NCI-H69 (cell line): ENCODE measurements around the gene HSD17B1.

ENCODE experiments used
- DNase-seq: peaks from one replicate; lab custom pipeline; 2025; lab: John Stamatoyannopoulos, UW

The HSD17B1 gene

DNA sequence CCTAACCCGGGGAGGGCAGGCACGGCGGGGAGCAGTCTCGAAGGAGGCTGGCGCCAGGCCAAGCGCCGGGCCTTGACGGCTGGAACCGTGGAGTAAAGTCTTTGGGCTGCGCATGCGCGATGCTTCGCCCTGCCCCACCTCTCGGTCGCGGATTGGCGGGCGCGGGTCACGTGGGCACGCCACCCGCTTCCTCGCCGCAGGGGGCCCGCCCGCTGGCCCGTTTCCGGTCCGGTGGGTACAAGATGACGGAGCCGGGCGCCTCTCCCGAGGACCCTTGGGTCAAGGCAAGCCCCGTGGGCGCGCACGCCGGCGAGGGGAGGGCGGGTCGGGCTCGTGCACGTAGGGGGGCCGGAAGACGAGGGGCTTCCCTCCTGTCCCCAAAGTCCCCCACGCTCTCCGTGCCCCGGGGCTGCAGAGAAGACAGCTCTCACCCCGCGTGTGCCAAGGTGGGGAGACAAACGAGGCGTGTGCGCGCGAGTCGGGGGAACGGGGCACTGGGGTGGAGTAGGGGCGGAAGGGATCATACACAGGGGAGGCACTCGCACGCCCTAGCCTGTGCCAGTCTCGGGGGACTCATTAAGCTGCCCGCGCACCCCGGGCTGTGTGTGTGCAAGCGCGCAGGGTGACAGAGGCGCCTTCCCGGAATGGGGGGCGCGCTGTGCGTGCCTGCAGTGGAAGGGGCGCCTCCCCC, 14.3 kb downstream of the HSD17B1 start, which contains the start of gene MLX:
Gene MLX (plus strand): TSS at position 218 of the 691 bp plus-strand sequence. CDS start 25 bp downstream, at position 243.
- peak; percentile 98 for DNase-seq

DNA sequence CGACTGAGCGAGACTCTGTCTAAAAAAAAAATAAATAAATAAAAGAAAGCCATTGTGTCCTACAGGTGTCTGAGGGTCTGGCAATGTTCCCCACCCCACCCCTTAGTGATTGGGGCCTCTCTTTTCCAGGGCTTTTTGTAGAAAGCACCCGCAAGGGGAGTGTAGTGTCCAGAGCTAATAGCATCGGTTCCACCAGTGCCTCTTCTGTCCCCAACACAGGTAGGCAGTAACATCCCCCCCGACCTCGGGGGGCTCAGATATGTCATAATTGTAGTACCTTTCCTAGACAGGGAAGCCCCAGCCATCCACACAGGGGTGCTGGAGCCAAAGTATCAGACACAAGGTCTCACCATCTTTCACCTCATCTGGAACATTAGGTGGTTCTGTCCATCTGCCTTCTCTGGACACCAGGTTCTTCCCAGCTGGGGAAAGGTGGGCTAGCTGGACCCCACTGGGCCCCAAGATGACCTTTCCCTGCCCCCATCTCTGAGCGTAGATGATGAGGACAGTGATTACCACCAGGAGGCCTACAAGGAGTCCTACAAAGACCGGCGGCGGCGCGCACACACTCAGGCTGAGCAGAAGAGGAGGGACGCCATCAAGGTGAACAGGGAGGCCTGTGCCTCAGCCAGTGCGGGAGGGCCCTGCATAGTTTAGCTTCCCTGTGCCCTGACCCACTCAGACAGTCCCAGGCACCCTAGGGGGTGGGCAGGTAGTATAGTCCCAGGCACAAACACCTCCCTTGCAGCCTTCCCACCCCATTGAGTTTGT, 15.8 kb downstream of the HSD17B1 start:
- no peak for DNase-seq

DNA sequence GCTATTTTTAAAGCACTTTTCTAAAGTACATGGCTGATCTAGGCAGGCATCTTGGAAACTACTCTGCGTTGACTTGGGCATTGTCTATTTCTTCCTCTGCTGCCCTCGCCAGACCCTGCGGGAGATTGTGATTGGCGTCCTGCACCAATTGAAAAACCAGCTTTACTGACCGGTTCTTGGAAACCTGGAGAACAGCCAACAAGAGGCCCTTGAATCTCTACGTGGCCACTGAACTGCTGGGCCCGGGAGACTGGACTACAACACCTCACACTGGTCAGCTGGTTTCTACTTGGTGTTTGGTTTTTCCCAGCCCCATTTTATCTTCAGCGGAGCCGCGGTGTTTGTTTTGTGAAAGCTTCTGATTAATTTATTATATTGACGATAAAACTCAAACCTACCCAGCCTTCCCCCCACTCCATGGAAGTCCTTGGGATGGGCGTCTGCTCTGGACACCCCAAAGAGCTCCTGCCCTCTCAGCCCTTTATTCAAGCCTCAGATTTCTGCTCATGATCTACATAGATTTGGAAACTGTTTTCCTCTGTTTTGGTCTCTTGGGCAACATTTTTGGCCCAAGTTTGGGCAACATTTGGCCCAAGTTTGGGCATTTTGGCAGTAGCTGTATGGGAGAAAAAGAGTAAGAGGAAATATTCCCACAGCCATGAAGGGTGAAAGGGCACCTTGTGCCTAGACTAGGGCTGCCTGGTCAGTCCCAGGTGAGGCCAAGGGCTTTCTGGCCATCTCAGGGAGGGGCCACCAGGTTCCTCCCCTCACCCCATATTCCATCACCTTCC, 18.9 kb downstream of the HSD17B1 start:
- DNase-seq: no peak

DNA sequence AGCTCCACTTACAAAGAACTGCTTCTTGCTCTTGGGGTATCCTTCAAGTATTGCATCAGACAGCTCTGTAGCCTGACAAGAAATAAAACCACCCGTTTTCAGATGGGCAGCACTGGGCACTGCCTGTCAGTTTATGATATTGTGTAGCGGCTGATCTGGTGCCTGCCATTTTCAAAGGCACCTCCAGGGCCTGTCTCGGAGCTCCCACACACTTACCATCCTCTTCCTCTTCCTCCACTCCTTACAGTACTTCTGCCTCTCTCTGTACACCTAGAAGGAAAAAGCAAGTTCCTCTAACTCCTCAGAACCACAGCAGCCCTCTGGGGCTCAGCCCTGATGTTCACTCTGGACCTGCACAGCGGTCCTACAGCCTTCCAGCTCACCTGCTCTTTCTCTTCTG, 20.4 kb downstream of the HSD17B1 start:
- no peak for DNase-seq

DNA sequence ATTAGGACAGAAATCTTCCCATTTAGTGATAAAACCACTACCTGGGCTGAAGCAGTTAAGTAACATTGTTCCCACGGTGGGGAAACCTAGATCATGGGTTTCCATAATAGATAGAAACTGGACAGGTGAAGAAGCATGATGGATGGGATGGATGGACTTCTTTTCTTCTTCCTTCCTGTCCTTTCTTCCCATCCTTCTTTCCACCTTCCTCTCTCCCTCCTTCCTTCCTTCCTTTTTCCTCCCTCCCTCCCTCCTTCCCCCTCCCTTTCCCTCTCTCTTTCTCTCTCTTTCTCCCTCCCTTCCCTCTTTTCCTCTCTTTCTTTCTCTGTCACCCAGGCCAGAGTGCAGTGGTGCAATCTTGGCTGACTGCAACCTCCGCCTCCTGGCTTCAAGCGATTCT, 21.7 kb downstream of the HSD17B1 start:
- DNase-seq: no peak

DNA sequence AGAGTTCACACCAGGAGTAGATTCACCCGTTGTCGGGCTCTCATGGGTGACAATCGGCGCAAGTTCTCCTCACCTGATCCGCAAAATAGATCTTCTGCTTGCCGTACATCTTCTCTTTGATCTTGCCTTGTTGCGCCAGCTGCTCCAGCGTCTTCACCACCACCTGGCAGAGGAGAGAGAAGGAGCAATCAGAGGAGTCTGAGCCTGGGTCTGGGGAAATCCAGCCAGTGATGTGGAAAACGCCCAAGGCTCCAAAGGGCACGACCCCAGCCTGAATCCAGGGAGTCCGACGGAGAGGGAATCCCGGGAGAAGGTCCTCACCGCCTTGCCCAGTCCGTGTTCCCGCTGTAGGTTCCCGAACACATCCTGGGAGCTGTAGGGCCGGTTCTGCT, 24.4 kb downstream of the HSD17B1 start:
- peak; percentile 67 for DNase-seq

DNA sequence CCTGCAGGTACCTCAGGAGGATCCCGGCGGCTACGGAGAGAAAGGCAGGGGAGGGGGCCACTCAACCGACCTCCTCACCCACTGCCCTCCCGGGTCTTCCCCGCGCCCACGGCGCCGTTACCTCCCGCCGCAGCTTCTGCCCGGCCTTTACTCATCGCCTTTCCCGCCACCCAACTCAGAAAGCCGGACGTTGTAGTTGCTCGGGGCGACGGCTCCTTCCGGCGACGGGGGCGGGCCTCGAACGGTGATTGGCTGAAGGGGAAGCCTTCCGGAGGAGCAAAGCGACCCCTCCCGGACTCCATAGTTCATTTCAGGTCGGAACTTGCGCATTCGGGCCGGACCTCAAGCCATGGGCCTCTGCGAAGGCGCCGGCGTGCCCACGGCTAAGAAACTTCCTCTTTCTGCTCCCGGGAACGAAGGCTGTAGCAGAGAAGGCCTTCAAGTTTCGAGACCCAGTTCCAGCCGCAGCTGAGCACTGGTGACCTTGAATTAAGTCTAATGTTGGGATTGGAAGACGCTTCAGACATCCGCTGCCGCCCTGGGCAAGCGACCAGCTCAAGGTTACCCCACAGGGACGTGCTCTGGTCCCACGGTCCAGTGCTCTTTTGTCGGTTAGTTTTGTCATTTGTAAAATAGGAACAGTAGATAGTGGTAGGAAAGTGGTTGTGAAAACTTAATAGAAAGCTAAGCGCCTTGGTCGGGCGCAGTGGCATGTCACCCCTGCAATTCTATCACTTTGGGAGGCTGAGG, 25.0 kb downstream of the HSD17B1 start, which contains the start of gene PSMC3IP:
Gene PSMC3IP (minus strand): TSS at position 198 of the 750 bp plus-strand sequence. CDS start 43 bp downstream, at position 155.
- DNase-seq: peak; percentile 98

DNA sequence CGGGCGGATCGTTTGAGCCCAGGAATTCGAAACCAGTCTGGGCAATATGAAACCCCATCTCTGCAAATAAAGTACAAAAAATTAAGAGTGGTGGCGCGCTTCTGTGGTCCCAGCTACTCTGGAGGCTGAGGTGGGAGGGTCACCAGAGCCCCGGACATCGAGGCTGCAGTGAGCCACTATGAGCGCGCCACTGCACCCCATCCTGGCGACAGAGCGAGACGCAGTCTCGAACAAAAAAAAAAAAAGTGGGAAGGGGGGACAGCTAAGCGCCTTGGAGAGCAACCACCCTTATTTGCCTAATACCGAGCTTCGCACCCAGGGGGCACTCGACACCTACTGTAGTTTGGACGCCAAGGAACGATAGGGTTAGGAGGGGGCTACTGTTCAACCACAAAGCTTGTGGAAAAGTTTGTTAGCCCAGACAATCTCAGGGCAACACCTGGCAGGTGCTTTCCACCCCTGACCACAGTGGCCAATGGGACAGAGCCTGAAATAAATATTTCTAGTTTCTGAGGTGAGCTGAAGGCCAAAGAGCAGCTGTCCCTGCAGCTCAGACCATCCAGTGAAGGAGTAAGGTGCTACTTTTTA, 25.7 kb downstream of the HSD17B1 start:
- DNase-seq: peak; percentile 89

DNA sequence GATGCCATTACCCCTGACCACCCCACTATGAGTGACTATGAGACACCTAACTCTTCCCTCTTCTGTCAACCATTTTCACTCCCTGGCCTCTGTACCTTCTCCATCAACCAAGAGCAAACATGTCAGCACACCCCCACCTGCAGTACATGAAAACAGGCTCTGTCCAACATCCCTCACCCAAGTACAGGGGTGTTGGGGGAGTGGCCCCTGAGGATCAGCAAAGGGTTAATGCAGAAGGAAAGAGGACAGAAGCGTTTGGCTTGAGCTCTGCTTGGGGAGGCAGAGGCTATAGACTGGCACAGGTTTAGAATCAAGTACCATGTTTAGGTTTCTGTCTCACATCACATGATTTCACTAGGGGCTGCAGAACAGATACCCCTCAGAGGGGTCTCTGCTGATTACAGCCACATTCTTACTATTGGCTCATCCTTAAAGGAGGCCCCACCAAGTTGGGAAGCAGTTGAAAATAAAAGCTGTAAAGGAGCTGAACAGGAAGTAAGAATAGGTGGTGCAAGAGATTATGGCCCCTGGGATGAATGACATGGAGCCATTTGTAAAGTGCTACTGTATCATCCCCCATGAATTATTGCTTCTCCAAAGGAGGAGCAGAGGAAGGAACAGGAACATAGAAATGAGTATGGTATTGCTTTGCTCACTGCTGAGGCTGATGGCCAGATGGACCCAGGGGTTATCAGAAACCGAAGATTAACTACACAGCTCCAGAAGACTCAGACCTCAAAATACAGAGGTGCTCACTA, 27.2 kb downstream of the HSD17B1 start:
- DNase-seq: no peak

DNA sequence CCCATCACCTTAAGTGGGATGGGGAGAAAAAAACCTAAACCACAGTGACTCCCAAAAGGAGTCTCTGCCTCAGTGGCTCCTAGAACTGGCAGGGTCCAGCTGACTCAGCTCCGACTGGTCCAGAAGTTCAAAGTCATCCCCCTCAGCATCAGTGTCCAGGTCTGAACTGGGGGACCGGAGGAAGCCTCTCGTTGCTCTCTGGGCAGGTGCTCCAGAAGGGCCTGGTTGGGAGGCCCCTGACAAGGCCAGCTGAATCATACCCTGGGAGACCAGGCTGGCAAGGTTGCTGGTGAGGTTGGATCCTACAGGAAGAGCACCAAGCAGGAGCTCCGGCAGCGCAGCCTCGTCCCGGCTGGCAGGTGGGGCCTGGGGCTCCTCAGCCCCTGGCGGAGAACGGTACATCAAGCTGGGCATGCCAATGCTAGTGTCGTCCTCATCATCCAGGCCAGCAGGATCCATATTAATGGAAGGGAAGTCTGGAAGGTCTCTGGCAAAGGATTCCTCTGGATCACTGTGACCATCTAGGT, 29.1 kb downstream of the HSD17B1 start:
- DNase-seq: no peak

DNA sequence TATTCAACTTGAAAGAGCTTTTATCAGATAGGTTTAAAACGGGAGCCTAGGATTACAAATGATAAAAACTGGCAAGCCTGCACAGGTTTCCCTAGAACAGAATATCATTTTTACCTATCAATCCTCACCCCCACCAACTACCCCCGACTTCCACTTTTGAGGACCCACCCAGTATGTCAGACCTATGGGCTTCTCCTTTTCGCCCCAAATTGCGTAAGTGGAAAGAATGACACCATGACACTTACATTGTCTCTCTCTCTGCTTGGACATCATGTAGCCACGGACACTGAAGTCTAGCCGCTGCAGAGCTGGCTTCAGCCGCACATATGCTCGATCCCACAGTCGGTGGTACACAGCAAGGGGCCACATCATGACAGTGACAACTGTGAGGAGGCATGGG, 32.2 kb downstream of the HSD17B1 start:
- no peak for DNase-seq

DNA sequence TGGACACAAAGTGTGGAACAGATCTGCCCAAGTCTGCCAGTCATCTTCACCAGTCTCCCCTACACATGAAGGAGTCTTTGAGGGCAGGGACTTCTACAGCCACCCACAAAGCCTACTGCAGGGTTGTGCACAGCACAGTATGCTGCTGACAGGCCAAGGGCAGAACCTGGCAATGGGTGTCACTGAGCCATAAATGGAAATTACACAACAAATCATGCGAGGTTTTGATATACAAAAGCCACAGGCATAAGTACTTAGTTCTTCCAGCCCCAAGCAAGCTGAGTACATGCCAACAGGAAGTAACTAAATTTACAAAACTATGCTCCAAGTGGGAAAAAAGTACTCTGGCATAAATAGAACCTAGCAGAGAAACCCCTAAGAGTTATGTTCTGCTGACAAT, 32.6 kb downstream of the HSD17B1 start:
- DNase-seq: no peak

DNA sequence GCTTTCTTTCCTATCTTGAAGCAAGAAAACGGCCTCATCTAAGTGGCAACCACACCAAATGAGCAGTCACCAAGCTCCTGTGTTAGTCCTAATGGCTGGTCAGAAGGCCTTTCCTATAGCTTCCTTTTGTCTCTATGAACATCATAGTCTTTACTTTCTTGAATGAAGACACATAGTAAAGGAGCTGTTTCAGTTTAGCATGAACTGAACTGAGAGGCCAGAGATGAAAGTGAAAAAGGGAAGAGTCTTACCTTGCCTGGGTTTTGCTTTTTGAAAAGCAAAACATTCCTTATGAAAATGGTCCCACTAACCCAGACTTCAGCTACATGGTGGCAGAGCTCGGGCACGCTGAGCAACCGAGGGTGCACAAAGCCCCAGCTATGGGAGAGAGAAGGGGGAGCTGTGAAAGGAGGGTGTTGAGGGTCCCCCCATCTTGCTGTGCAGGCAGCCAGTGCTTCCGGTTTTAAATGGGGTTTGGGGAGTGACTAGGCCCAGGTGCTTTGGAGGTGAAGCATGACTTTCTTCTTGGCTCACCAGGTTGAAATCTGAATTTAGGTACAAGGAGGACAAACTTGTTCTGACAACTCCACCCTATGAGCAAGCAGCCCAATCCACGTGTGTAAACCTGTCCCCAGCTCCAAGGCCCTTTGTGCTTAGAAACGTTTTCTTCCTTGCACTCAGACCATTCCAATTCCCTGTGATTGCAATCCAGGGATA, 33.9 kb downstream of the HSD17B1 start:
- DNase-seq: no peak

DNA sequence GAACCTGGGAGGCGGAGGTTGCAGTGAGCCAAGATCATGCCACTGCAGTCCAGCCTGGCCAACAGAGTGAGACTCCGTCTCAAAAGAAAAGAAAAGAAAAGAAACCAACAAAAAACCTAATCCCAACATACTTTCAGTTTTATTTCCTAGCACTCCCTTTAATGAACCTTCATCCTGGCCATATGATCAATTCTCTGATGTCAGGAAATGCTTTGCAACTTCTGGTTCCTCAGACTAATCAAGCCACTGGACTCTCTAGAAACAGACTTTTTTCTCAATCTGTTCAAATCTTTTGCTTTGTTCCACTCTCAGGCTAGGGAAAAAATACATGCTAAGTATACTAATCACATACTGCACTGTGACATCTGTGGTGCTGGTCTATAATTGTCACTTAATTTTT, 38.2 kb downstream of the HSD17B1 start:
- no peak for DNase-seq

DNA sequence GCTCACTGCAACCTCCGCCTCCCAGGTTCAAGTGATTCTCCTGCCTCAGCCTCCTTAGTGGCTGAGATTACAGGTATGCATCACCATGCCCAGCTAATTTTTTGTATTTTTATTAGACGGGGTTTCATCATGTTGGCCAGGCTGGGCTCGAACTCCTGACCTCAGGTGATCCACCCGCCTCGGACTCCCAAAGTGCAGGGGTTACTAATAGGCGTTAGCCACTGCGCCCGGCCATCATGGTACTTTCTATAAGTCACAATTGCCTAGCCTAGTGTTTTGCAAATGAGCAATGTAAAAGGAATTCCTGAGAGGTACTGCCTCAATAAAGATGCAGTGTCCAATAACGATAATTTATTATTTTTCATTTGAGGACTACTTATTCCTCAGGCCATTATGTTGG, 38.7 kb downstream of the HSD17B1 start:
- no peak for DNase-seq

DNA sequence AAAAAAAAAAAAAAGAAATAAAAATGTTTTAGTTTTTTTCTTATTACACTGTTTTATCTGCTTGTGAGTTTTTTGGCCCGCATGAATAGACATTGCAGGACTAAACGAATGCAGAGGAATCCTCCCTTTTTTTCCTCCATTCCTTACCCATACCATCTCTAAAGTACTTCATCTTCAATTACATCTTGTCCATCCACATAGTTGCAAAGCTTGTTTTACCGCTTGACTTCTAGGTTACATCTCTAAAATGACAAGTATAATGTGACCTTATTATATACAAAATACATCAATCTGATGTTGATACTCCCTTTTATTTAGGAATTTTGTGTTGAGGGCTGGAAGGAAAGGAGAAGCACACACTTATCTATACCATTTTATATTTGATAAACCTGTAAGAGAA, 43.7 kb downstream of the HSD17B1 start:
- no peak for DNase-seq

DNA sequence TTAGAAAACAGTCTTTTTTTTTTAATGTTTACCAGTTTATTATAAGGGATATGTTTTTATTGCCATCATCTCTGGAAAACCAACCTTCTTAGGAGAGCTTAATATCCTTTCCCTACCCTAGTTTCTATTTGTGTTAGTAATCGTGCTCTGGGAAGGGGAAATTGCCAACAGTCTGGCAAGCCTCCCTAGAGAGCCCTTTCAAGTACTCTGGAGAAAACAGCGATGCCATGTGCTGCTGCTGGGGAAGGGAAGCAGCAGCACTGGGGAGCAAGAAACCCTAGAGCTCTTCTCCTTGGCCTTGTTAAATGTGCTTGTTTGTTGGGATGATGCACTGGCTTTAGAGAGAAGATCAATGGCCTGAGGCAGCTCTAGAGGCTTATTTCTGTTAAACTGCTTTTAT, 46.2 kb downstream of the HSD17B1 start:
- DNase-seq: peak; percentile 36

DNA sequence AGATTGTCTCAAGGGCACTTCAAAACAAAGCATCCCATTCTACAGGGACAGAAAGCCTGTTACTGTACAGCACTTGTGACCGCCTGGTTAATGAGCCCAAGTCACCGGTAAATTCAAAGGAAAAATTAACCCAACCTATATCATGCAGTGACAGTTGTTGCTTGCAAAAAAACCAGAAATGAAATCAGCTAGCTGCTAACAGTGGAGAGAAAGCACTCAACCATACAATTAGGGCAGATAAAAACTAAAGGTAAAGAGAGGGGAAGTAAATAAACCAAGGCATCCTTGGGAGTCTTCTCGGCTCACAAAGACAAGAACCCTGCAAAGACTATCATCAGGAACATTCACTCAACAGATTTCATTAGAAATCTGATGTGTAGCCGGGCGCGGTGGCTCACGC, 50.6 kb downstream of the HSD17B1 start:
- no peak for DNase-seq
